IMR-90 (cell line): ENCODE measurements around the gene BCL2. TPM values are rescaled to one million over a fixed set of nuclear protein-coding genes. Genes with fewer than 3 reads are reported as not detected.

Experiments
- ATAC-seq: fragments of 200-7000 bp; cut with Tn5 transposase; 2 replicates; pipeline ENCODE4 v1.9.1; 2020; ENCODE audit warnings: low read depth, mild to moderate bottlenecking, moderate library complexity
- BruUV-seq: library from RNA; stranded (reverse); fragments of 400-500 nt; replicated peaks from 2 replicates; lab custom pipeline; 2021; lab: Mats Ljungman, UMichigan
- CTCF ChIA-PET: fragments of 300-600 bp; formaldehyde crosslinking; extraction: SDS; loops from one replicate; lab custom pipeline; 2021; ENCODE audit warnings: antibody characterized with exemption; lab: Yijun Ruan, JAX
- POLR2A ChIA-PET: fragments of 300-600 bp; sonication (Branson Sonifier 250); formaldehyde crosslinking; loops from one replicate; lab custom pipeline; 2022; ENCODE audit warnings: antibody characterized with exemption; ENCODE audit not compliant: unreplicated experiment; lab: Charles Lee
- DNase-seq: peaks from one replicate; pipeline ENCODE4 v3.0.0; 2013
- H2AFZ ChIP-seq: replicated peaks from 2 replicates; pipeline ENCODE3; 2013; ENCODE audit warnings: low read length, mild to moderate bottlenecking; ENCODE audit not compliant: poor library complexity
- H2AK5ac ChIP-seq: 2 replicates; pipeline ENCODE4 v1.6.1; 2013; ENCODE audit warnings: low read depth, low read length, inconsistent platforms
- H2AK9ac ChIP-seq: replicated peaks from 2 replicates; pipeline ENCODE3; 2013; ENCODE audit warnings: mild to moderate bottlenecking, low read depth, low read length, moderate library complexity; ENCODE audit not compliant: poor library complexity
- H2BK120ac ChIP-seq: 2 replicates; pipeline ENCODE4 v1.6.1; 2013; ENCODE audit warnings: low read depth, low read length, inconsistent platforms
- H2BK15ac ChIP-seq: 3 replicates; pipeline ENCODE4 v1.6.1; 2013; ENCODE audit warnings: low read depth, low read length, inconsistent platforms
- H2BK20ac ChIP-seq: 2 replicates; pipeline ENCODE4 v1.6.1; 2013; ENCODE audit warnings: low read depth, mild to moderate bottlenecking, inconsistent platforms, low read length, moderate library complexity
- H2BK5ac ChIP-seq: 2 replicates; pipeline ENCODE4 v1.6.1; 2013; ENCODE audit warnings: mild to moderate bottlenecking, low read depth, low read length, inconsistent platforms; ENCODE audit not compliant: poor library complexity, severe bottlenecking
- H3K14ac ChIP-seq: replicated peaks from 2 replicates; pipeline ENCODE4 v1.6.1; 2013; ENCODE audit warnings: low read depth, low read length, inconsistent platforms
- H3K18ac ChIP-seq: 2 replicates; pipeline ENCODE4 v1.6.1; 2013; ENCODE audit warnings: low read depth, low read length, control low read depth
- H3K23ac ChIP-seq: 2 replicates; pipeline ENCODE4 v1.6.1; 2013; ENCODE audit warnings: low read depth, low read length, inconsistent platforms
- H3K27ac ChIP-seq: 2 replicates; pipeline ENCODE4 v1.5.1; 2013; ENCODE audit warnings: mild to moderate bottlenecking, control low read depth, low read length; ENCODE audit not compliant: insufficient read depth
- H3K27me3 ChIP-seq: 2 replicates; pipeline ENCODE4 v1.6.1; 2013; ENCODE audit warnings: low read length; ENCODE audit not compliant: control insufficient read depth, insufficient read depth
- H3K36me3 ChIP-seq: 2 replicates; pipeline ENCODE4 v1.6.1; 2013; ENCODE audit warnings: low read length, mixed read lengths; ENCODE audit not compliant: control insufficient read depth, insufficient read depth
- H3K4ac ChIP-seq: 2 replicates; pipeline ENCODE4 v1.6.1; 2013; ENCODE audit warnings: low read depth, low read length, inconsistent platforms
- H3K4me1 ChIP-seq: 2 replicates; pipeline ENCODE4 v1.6.1; 2013; ENCODE audit warnings: low read length, mixed read lengths; ENCODE audit not compliant: control insufficient read depth, insufficient read depth
- H3K4me2 ChIP-seq: 2 replicates; pipeline ENCODE4 v1.6.1; 2013; ENCODE audit warnings: low read depth, mild to moderate bottlenecking, control low read depth, low read length, moderate library complexity
- H3K4me3 ChIP-seq: 2 replicates; pipeline ENCODE4 v1.5.1; 2013; ENCODE audit warnings: low read depth, mild to moderate bottlenecking, control low read depth, low read length, moderate library complexity; ENCODE audit not compliant: insufficient read depth
- H3K56ac ChIP-seq: 2 replicates; pipeline ENCODE4 v1.6.1; 2013; ENCODE audit warnings: low read length, inconsistent platforms; ENCODE audit not compliant: insufficient read depth; ENCODE audit errors: extremely low read depth
- H3K79me1 ChIP-seq, 2 experiments: 2 replicates each; pipeline ENCODE4 v1.6.1; 2013; ENCODE audit warnings: low read length in 2 of 2, inconsistent platforms in 1 of 2, low read depth in 1 of 2
- H3K9ac ChIP-seq: 2 replicates; pipeline ENCODE4 v1.6.1; 2013; ENCODE audit warnings: low read depth, low read length, control low read depth
- H3K9me1 ChIP-seq: 2 replicates; pipeline ENCODE4 v1.6.1; 2013; ENCODE audit warnings: low read length, inconsistent platforms; ENCODE audit not compliant: insufficient read depth
- H3K9me3 ChIP-seq: 2 replicates; pipeline ENCODE4 v1.6.1; 2013; ENCODE audit warnings: low read length; ENCODE audit not compliant: control insufficient read depth, insufficient read depth
- H4K20me1 ChIP-seq: 2 replicates; pipeline ENCODE4 v1.6.1; 2013; ENCODE audit warnings: low read length, inconsistent platforms; ENCODE audit not compliant: insufficient read depth
- H4K5ac ChIP-seq: 2 replicates; pipeline ENCODE4 v1.6.1; 2013; ENCODE audit warnings: mild to moderate bottlenecking, low read depth, low read length, control low read depth
- H4K8ac ChIP-seq, 2 experiments: 2 replicates each; pipeline ENCODE4 v1.6.1; 2013; ENCODE audit warnings: low read depth in 2 of 2, low read length in 2 of 2, control low read depth in 1 of 2, inconsistent platforms in 1 of 2
- H4K91ac ChIP-seq: 2 replicates; pipeline ENCODE4 v1.6.1; 2013; ENCODE audit warnings: low read depth, low read length, inconsistent platforms; ENCODE audit not compliant: insufficient read depth
- RFX5 ChIP-seq: IDR thresholded peaks from 2 replicates; pipeline ENCODE4 v1.8.0; 2012; ENCODE audit warnings: low read depth, mild to moderate bottlenecking, low read length, moderate library complexity
- USF2 ChIP-seq: fragments of 150-350 bp; IDR thresholded peaks from 2 replicates; pipeline ENCODE4 v1.6.1; 2017; ENCODE audit warnings: mild to moderate bottlenecking, antibody characterized with exemption, low read length, low read depth
- WGBS, 2 experiments: methylation state at CpG; one replicate each; pipeline versions ENCODE4 v1.1.5 to v1.1.7; 2013; ENCODE audit warnings: missing lambda C conversion rate in 2 of 2; ENCODE audit not compliant: insufficient read length in 1 of 2; ENCODE audit errors: extremely low coverage in 2 of 2; 5-methylcytosine and 5-hydroxymethylcytosine counted together
- dilution Hi-C: fragments of 300-500 bp; cut with HindIII; formaldehyde crosslinking; loops from one replicate; pipeline ENCODE4 v1.14.3; 2018; ENCODE audit warnings: low sequenced_read_pairs; ENCODE audit not compliant: unreplicated experiment
- in situ Hi-C: fragments of 300-500 bp; cut with MboI; formaldehyde crosslinking; loops from 3 replicates; pipeline ENCODE4 v1.14.3; 2019; ENCODE audit warnings: low sequenced_read_pairs, inconsistent platforms, mixed read lengths
- intact Hi-C: fragments of 100-400 bp; cut with micrococcal nuclease; formaldehyde crosslinking; loops from 2 replicates; pipeline ENCODE4 v1.10.0; 2022
- polyA plus RNA-seq, 3 experiments: library from polyadenylated mRNA; depleted of rRNA; stranded (reverse); fragments of >200 nt; gene quantifications; 2 replicates each; pipeline ENCODE4 v1.2.3, GENCODE V29; 2012; ENCODE audit warnings: low replicate concordance in 1 of 3
- total RNA-seq: library from RNA; depleted of rRNA; stranded (reverse); fragments of >200 nt; gene quantifications from 2 replicates; pipeline ENCODE4 v1.2.3, GENCODE V29; 2012

Gene BCL2
- total and polyA plus RNA-seq, 2 of the 4 experiments (the other 2 are of a cell fraction): 0.24 to 0.54 TPM

- no peak overlapping the region for H3K14ac ChIP-seq
- no peaks in the 10 kb centered on the region for H3K36me3 ChIP-seq
- H2AK9ac ChIP-seq: no peak overlapping the region
- H3K18ac ChIP-seq: no peak overlapping the region
- no peak overlapping the region for H2BK15ac ChIP-seq
- no peak overlapping the region for H4K8ac ChIP-seq
- H3K79me1 ChIP-seq: peaks cover 0 to under 1% of the 10 kb centered on the region in 2 experiments; a peak in 1 of 4 replicates
- H3K4ac ChIP-seq: no peak overlapping the region
- H4K91ac ChIP-seq: no peak overlapping the region
- no peak overlapping the region for H3K4me3 ChIP-seq
- H3K4me1 ChIP-seq: peaks cover 3% of the 10 kb centered on the region; the same call in 1 of the 2 replicates
- dilution Hi-C loops (no loop called here), in situ Hi-C loops (no loop called here), intact Hi-C loops (no loop called here)
- H3K56ac ChIP-seq: no peak overlapping the region
- no peak overlapping the region for H3K9ac ChIP-seq
- H2BK5ac ChIP-seq: no peak overlapping the region
- BruUV-seq: no TSS peak
- no peak overlapping the region for H2AFZ ChIP-seq
- no peak overlapping the region for H2AK5ac ChIP-seq
- no peak for ATAC-seq
- H3K23ac ChIP-seq: no peak overlapping the region
- no CpG with 5 or more reads among the region's 5 CpGs for WGBS, 2 experiments
- no peaks in the 10 kb centered on the region for H3K9me1 ChIP-seq
- H3K27ac ChIP-seq: no peak overlapping the region
- no peak overlapping the region for H2BK120ac ChIP-seq
- H2BK20ac ChIP-seq: no peak overlapping the region
- TF ChIP-seq RFX5 (no peak), USF2 (no peak)
- DNase-seq: no peak
- ChIA-PET POLR2A (no interaction called here), CTCF (no interaction called here)
- no peaks in the 10 kb centered on the region for H3K9me3 ChIP-seq
- no peak overlapping the region for H4K5ac ChIP-seq
- no peaks in the 10 kb centered on the region for H4K20me1 ChIP-seq
- H3K27me3 ChIP-seq: peaks cover 13% of the 10 kb centered on the region
- H3K4me2 ChIP-seq: no peak overlapping the region
Measured at GRCh38 chr18:63313396-63313917, 6.1 kb downstream of the BCL2 start.
